ENCODE measurements around the gene ZNF234.
A peak's percentile ranks its signal among the peaks of the same experiment; 100 is the strongest.

Gene ZNF234

DNA sequence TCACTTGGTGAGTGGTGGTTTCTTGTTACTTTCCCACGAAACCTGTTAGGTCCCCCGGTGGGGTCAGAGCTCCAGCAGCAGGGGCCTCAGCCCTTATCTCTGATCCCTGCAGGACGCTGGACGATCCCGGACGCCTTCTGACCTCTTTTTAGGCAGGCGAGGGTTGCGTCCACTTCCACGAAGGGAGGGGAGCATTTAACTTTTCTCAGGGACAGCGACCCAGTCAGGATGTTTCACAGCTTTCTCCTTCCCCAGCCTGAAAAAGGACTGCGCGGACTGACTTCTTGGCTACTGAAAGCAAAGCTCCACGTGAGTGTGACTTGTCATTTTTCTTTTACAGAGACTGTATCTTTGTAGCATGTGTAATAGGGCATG, 692 bp downstream of the ZNF234 start:
- Histone ChIP-seq H2AFZ (ENCODE audit: low read length) (peak overlapping the region; percentile 89; the same call in 1 of the 2 replicates), H3K9me3 (replicated peaks; ENCODE audit: insufficient read depth, low read length) (no peaks in the 10 kb centered on the region), H3K4me3 (ENCODE audit: low read length) (peak overlapping the region; percentile 66; the same call in 1 of the 2 replicates), H3K79me2 (ENCODE audit: low read length) (no peaks in the 10 kb centered on the region), H3K4me1 (ENCODE audit: low read length) (no peaks in the 10 kb centered on the region), H3K4me2 (ENCODE audit: low read depth, low read length) (peak overlapping the region; percentile 59; the same call in 1 of the 2 replicates), H3F3A (ENCODE audit: insufficient read depth, low read length) (no peaks in the 10 kb centered on the region), H3K27me3 (replicated peaks; ENCODE audit: insufficient read depth, low read length) (no peaks in the 10 kb centered on the region), H3K27ac (ENCODE audit: low read length) (no peak overlapping the region), H3K9ac (ENCODE audit: low read length) (no peak overlapping the region), H3K9me2 (replicated peaks; ENCODE audit: insufficient read depth, low read length) (no peaks in the 10 kb centered on the region), H3K36me3 (replicated peaks; ENCODE audit: insufficient read depth, low read length) (no peaks in the 10 kb centered on the region), H4K20me1 (ENCODE audit: insufficient read depth, low read length) (no peaks in the 10 kb centered on the region)
- TF ChIP-seq EZH2phosphoT487 (IDR thresholded peaks at IDR 0.05; ENCODE audit: low read length) (no peak), EZH2 (optimal IDR thresholded peaks at IDR 0.05; ENCODE audit: low read depth, low read length) (no peak)
- TF ChIP-seq, protein P1, sequence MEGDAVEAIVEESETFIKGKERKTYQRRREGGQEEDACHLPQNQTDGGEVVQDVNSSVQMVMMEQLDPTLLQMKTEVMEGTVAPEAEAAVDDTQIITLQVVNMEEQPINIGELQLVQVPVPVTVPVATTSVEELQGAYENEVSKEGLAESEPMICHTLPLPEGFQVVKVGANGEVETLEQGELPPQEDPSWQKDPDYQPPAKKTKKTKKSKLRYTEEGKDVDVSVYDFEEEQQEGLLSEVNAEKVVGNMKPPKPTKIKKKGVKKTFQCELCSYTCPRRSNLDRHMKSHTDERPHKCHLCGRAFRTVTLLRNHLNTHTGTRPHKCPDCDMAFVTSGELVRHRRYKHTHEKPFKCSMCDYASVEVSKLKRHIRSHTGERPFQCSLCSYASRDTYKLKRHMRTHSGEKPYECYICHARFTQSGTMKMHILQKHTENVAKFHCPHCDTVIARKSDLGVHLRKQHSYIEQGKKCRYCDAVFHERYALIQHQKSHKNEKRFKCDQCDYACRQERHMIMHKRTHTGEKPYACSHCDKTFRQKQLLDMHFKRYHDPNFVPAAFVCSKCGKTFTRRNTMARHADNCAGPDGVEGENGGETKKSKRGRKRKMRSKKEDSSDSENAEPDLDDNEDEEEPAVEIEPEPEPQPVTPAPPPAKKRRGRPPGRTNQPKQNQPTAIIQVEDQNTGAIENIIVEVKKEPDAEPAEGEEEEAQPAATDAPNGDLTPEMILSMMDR (IDR thresholded peaks at IDR 0.05; ENCODE audit: low read length) = no peak
- DNase-seq = no peak

DNA sequence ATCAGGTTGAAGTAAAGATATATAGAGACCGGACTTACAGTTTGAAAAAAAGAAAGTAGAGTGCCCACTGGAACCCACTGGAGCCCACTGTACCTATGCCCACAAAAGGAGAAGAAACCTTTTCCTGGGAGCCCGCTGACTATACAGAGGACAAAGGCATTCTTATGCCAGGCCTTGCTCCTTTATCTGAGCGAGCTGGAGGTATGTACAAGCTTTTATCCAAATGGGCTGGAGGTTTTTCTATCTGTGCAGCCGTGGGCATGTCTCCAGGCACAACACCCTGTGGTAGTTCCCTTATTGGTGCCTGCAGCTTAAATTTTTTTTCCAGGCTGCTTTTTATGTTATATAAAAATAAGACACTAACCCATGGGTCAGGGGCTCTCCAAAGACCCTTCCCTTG, 8.4 kb downstream of the ZNF234 start:
- no peaks in the 10 kb centered on the region for H3K79me2 ChIP-seq (ENCODE audit: low read length)
- no peak for DNase-seq
- H4K20me1 ChIP-seq (ENCODE audit: insufficient read depth, low read length) = no peaks in the 10 kb centered on the region
- H3F3A ChIP-seq (ENCODE audit: insufficient read depth, low read length) = no peaks in the 10 kb centered on the region
- H3K4me2 ChIP-seq (ENCODE audit: low read depth, low read length) = no peak overlapping the region
- H3K27me3 ChIP-seq (replicated peaks; ENCODE audit: insufficient read depth, low read length) = no peaks in the 10 kb centered on the region
- H3K36me3 ChIP-seq (replicated peaks; ENCODE audit: insufficient read depth, low read length) = no peaks in the 10 kb centered on the region
- H2AFZ ChIP-seq (ENCODE audit: low read length) = no peak overlapping the region
- no peaks in the 10 kb centered on the region for H3K9me2 ChIP-seq (replicated peaks; ENCODE audit: insufficient read depth, low read length)
- no peaks in the 10 kb centered on the region for H3K4me1 ChIP-seq (ENCODE audit: low read length)
- no peak overlapping the region for H3K4me3 ChIP-seq (ENCODE audit: low read length)
- H3K9me3 ChIP-seq (replicated peaks; ENCODE audit: insufficient read depth, low read length) = no peaks in the 10 kb centered on the region
- H3K27ac ChIP-seq (ENCODE audit: low read length) = no peak overlapping the region
- no peak overlapping the region for H3K9ac ChIP-seq (ENCODE audit: low read length)
- TF ChIP-seq, protein P1 (IDR thresholded peaks at IDR 0.05; ENCODE audit: low read length) = no peak
- no peak for TF ChIP-seq EZH2phosphoT487 (IDR thresholded peaks at IDR 0.05; ENCODE audit: low read length)
- no peak for TF ChIP-seq EZH2 (optimal IDR thresholded peaks at IDR 0.05; ENCODE audit: low read depth, low read length)

DNA sequence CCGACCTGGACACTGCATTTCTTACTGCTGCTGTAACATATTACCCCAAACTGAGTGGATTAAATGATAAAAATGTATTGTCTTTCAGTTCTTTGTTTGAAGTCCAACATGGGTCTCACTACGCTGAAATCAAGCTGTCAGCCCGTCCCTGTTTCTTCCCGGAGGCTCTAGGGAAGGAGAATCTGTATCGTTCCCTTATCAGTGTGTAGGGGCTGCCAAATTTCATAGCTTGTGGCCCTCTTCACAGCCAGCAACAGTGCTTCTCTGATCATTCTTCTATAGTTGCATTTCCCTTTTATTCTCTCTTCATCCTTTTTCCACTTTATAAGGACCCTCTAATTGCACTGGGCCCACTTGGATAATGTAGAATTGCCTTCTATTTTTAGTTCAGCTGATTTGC, 10.1 kb downstream of the ZNF234 start:
- Histone ChIP-seq H3K4me2 (ENCODE audit: low read depth, low read length) (no peak overlapping the region), H3K4me3 (ENCODE audit: low read length) (no peak overlapping the region), H3K4me1 (ENCODE audit: low read length) (no peaks in the 10 kb centered on the region), H3K36me3 (replicated peaks; ENCODE audit: insufficient read depth, low read length) (no peaks in the 10 kb centered on the region), H3K27me3 (replicated peaks; ENCODE audit: insufficient read depth, low read length) (no peaks in the 10 kb centered on the region), H3K79me2 (ENCODE audit: low read length) (no peaks in the 10 kb centered on the region), H2AFZ (ENCODE audit: low read length) (no peak overlapping the region), H4K20me1 (ENCODE audit: insufficient read depth, low read length) (no peaks in the 10 kb centered on the region), H3K9me2 (replicated peaks; ENCODE audit: insufficient read depth, low read length) (no peaks in the 10 kb centered on the region), H3K9ac (ENCODE audit: low read length) (no peak overlapping the region), H3F3A (ENCODE audit: insufficient read depth, low read length) (no peaks in the 10 kb centered on the region), H3K9me3 (replicated peaks; ENCODE audit: insufficient read depth, low read length) (no peaks in the 10 kb centered on the region), H3K27ac (ENCODE audit: low read length) (no peak overlapping the region)
- TF ChIP-seq, protein P1 (IDR thresholded peaks at IDR 0.05; ENCODE audit: low read length) = no peak
- no peak for TF ChIP-seq EZH2 (optimal IDR thresholded peaks at IDR 0.05; ENCODE audit: low read depth, low read length)
- no peak for TF ChIP-seq EZH2phosphoT487 (IDR thresholded peaks at IDR 0.05; ENCODE audit: low read length)
- no peak for DNase-seq

All from MM.1S (cell line).